Fibroblast of pulmonary artery (primary cell): ENCODE results near the gene ANKRD40CL.
"Not testable (repeated sequence)": the region's sequence is repeated elsewhere in the genome, so short reads cannot be mapped to it uniquely, and the experiment has no call there.

Source experiments
- DNase-seq: peaks from one replicate; pipeline ENCODE4 v3.0.0-alpha.2; 2010; ENCODE audit warnings: low read depth
- H3K4me3 ChIP-seq: replicated peaks from 2 replicates; pipeline ENCODE4 v1.5.1; 2011; ENCODE audit warnings: low read depth, mild to moderate bottlenecking, control low read depth, low read length, moderate library complexity
- CTCF ChIP-seq: IDR thresholded peaks from 2 replicates; pipeline ENCODE4 v1.5.1; 2011; ENCODE audit warnings: mild to moderate bottlenecking, control low read depth, low read length, inconsistent platforms; ENCODE audit errors: missing control alignments

ANKRD40CL gene

GRCh38 chr17:50728112-50728429 lies 39.2 kb downstream of the ANKRD40CL start:
- TF ChIP-seq CTCF: no peak

GRCh38 chr17:50725769-50726655 lies 41.3 kb downstream of the ANKRD40CL start:
- no peak for TF ChIP-seq CTCF
- DNase-seq: no peak
- no peak overlapping the region for H3K4me3 ChIP-seq

More at GRCh38 chr17:50728112-50728429, 39.2 kb downstream of the ANKRD40CL start:
- no peak overlapping the region for H3K4me3 ChIP-seq
- DNase-seq: no peak

- not testable (repeated sequence) for H3K4me3 ChIP-seq, DNase-seq
Observed at GRCh38 chr17:50724622-50725021, 42.7 kb downstream of the ANKRD40CL start.

GRCh38 chr17:50722746-50723145 lies 44.6 kb downstream of the ANKRD40CL start:
- no peak overlapping the region for H3K4me3 ChIP-seq
- DNase-seq: no peak
- no peak for TF ChIP-seq CTCF

- peak overlapping the region; percentile 71 for H3K4me3 ChIP-seq
- DNase-seq: no peak
- TF ChIP-seq CTCF: no peak
Observed at GRCh38 chr17:50721194-50722010, 45.9 kb downstream of the ANKRD40CL start.

GRCh38 chr17:50719924-50720794 lies 47.2 kb downstream of the ANKRD40CL start:
- DNase-seq: no peak
- peak overlapping the region; percentile 71 for H3K4me3 ChIP-seq
- no peak for TF ChIP-seq CTCF
